Left ventricle myocardium inferior (tissue), 1 donor: Measurements from ENCODE around the gene NABP1. TPM values are rescaled to one million over a fixed set of nuclear protein-coding genes. Genes with fewer than 3 reads are reported as not detected.

ENCODE experiments used
- DNase-seq: peaks from one replicate; pipeline ENCODE4 v3.0.0-alpha.2; 2020
- H3K27ac ChIP-seq: fragments of 200-600 bp; replicated peaks from 2 replicates; pipeline ENCODE4 v1.8.0; 2021
- H3K27me3 ChIP-seq: fragments of 200-600 bp; 2 replicates; pipeline ENCODE4 v1.8.0; 2021; ENCODE audit warnings: low read depth
- H3K36me3 ChIP-seq: fragments of 200-600 bp; 2 replicates; pipeline ENCODE4 v1.8.0; 2021
- H3K4me1 ChIP-seq: fragments of 200-600 bp; 2 replicates; pipeline ENCODE4 v1.8.0; 2021
- H3K4me3 ChIP-seq: fragments of 200-600 bp; 2 replicates; pipeline ENCODE4 v1.8.0; 2021; ENCODE audit warnings: mild to moderate bottlenecking, moderate library complexity
- H3K9me3 ChIP-seq: fragments of 200-600 bp; replicated peaks from 2 replicates; pipeline ENCODE4 v1.8.0; 2021
- intact Hi-C: fragments of 100-400 bp; cut with micrococcal nuclease; formaldehyde crosslinking; loops from one replicate; pipeline ENCODE4 v1.11.0; 2022
- long read RNA-seq: library from polyadenylated mRNA; unstranded; transcript quantifications from one replicate; pipeline ENCODE4 v2.0.0, GENCODE V29; 2021
- total RNA-seq: library from RNA; stranded (reverse); fragmentation: NEBNext Ultra II Directional; extraction: Animal tissue kit (Norgen Biotek cat#: 25700); gene quantifications from one replicate; pipeline ENCODE4 v1.2.1, GENCODE V29; 2021
- TF ChIP-seq, protein P1 (sequence below): fragments of 200-600 bp; IDR thresholded peaks from 2 replicates; pipeline ENCODE4 v1.8.0; 2021; ENCODE audit warnings: antibody characterized with exemption, mild to moderate bottlenecking, borderline replicate concordance
- donor health status: DM: no; HTN: yes; CAD: no; lungs with severe emphysema.

NABP1 gene, protein sequence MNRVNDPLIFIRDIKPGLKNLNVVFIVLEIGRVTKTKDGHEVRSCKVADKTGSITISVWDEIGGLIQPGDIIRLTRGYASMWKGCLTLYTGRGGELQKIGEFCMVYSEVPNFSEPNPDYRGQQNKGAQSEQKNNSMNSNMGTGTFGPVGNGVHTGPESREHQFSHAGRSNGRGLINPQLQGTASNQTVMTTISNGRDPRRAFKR
- 3.3 TPM for total RNA-seq
- long read RNA-seq, partial matches to known transcripts: 0 of 3 reads
- long read RNA-seq, other reads (novel, unspliced or antisense): 3 of 3 reads

DNA sequence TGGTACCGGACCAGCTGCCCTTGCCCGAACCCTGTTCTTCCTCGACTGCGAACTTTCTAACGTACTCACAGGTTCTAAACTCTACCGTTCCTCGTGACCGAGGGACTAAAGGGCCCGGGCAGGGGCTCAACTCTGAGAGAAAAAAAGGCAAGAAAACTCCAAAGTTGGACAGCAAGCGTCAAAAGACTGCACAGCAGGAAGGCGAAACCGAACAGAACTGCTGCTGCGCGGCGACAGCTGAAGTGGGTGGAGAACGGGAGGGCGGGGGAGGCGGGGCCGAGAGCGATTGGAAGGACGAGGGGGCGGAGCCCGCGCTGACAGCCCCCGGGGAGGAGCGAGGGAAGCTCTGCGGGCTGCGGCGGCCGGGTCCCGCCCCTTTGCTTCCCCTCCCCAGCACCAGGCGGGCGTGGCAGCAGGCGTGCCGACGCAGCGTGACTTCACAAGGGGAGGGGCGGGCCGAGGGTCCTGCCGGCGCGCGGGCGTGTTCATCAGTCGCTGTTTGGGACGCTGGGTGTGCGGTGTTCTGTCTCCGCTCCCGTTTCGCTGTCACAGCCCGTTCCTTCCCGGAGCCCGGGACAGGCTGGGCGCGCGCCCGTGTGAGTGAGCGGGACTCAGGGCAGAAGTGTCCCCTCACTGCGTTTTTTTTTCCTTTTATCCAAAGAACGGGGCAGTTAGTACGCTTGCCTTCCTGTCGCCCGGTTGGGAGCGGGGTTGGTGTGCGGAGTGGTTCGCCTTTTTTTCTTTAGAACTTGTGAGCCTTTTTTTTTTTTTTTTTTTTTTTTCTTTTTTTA is at the start of gene NABP1:
Gene NABP1 (plus strand): TSS at position 491 of the 791 bp plus-strand sequence. CDS start 479 bp downstream, outside the sequence.
- H3K36me3 ChIP-seq: no peaks in the 10 kb centered on the region
- peak; percentile 99 for DNase-seq
- H3K9me3 ChIP-seq: no peaks in the 10 kb centered on the region
- H3K27me3 ChIP-seq: no peaks in the 10 kb centered on the region
- intact Hi-C loops: no loop called here
- peak within 1 kb of the TSS; percentile 84 for H3K4me3 ChIP-seq
- TF ChIP-seq, protein P1, sequence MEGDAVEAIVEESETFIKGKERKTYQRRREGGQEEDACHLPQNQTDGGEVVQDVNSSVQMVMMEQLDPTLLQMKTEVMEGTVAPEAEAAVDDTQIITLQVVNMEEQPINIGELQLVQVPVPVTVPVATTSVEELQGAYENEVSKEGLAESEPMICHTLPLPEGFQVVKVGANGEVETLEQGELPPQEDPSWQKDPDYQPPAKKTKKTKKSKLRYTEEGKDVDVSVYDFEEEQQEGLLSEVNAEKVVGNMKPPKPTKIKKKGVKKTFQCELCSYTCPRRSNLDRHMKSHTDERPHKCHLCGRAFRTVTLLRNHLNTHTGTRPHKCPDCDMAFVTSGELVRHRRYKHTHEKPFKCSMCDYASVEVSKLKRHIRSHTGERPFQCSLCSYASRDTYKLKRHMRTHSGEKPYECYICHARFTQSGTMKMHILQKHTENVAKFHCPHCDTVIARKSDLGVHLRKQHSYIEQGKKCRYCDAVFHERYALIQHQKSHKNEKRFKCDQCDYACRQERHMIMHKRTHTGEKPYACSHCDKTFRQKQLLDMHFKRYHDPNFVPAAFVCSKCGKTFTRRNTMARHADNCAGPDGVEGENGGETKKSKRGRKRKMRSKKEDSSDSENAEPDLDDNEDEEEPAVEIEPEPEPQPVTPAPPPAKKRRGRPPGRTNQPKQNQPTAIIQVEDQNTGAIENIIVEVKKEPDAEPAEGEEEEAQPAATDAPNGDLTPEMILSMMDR: no peak
- peaks cover 23% of the 10 kb centered on the region for H3K4me1 ChIP-seq
- H3K27ac ChIP-seq: peak within 1 kb of the TSS; percentile 94

DNA sequence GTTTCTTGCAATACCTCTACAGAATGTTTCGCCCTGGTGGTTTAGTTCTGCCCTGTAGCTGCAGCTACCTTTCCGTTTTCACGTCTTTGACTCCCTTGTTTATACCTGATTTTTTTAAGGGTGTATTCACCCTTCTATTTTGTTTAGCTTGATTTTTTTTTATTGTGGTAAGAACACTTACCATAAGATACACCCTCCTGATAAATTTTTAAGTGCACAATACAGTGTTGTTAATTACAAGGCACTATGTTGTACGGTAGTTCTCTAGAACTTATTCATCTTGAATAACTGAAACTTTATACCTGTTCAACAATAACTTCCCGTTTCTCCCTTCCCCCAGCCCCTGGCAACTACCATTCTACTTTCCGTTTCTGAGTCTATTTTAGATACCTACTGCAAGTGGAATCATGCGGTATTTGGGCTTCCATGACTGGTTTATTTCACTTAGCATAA is 48.9 kb upstream of the NABP1 start:
- intact Hi-C loops: no loop called here
- H3K27ac ChIP-seq: no peak overlapping the region
- H3K9me3 ChIP-seq: no peaks in the 10 kb centered on the region
- no peak overlapping the region for H3K4me3 ChIP-seq
- no peak for DNase-seq
- H3K4me1 ChIP-seq: no peaks in the 10 kb centered on the region
- TF ChIP-seq, protein P1: no peak
- no peaks in the 10 kb centered on the region for H3K27me3 ChIP-seq
- no peaks in the 10 kb centered on the region for H3K36me3 ChIP-seq

DNA sequence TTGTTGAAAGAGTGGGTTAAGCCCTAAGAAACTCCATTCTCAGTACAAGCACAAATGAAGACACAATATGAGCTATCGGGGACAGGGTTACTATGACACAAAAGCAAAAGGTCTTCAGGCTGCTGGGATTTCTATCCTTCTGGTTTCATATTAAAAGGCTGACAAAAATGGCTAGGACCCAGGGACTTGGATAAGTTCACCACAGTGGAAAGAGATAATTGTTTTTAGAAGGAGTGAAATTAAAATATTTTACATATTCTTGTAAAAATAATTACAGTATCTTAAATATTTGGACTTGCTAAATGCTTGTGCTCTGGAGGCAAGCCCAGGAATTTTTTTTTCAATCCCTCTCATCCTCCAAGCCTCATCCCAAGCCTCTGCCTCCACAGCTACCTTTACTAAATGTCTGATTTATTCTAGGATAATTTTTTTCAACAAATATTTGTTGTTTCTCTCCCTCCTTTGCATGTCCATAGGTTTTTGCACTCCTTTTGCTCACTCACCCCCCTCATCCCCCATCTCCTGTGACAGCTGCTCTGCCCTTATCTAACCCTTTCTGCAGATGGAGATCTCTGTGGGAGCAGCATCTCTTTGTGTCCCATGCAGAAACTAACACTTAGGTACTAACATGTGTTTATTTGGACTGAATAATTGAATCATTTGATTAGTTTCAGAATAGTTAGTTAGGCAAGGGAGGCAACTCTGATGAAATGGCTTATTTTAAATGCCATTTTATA is 47.8 kb upstream of the NABP1 start:
- intact Hi-C loops: no loop called here
- no peak overlapping the region for H3K27ac ChIP-seq
- H3K36me3 ChIP-seq: no peaks in the 10 kb centered on the region
- H3K9me3 ChIP-seq: no peaks in the 10 kb centered on the region
- H3K4me3 ChIP-seq: no peak overlapping the region
- DNase-seq: no peak
- H3K4me1 ChIP-seq: no peaks in the 10 kb centered on the region
- H3K27me3 ChIP-seq: no peaks in the 10 kb centered on the region
- TF ChIP-seq, protein P1: no peak

DNA sequence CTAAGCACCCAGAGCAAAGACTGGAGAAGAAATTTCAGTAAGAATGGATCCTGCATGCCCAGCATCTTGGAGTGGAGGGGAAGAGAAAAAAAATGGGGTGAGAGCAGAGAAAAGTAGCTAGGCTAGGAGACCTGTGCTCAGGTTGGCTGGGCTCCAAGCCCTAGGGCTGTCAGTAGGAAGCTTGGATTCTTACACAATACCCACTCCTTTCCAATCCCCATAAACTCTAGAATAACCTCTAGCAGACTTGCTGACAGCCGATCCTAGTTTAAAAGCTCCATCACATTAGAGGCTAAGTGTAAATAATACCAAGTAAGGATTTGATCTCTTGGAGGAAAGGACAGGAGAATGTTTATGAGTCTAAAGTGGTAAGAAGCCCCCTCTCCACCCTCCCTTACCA is 46.2 kb upstream of the NABP1 start:
- intact Hi-C loops: no loop called here
- DNase-seq: peak; percentile 20

DNA sequence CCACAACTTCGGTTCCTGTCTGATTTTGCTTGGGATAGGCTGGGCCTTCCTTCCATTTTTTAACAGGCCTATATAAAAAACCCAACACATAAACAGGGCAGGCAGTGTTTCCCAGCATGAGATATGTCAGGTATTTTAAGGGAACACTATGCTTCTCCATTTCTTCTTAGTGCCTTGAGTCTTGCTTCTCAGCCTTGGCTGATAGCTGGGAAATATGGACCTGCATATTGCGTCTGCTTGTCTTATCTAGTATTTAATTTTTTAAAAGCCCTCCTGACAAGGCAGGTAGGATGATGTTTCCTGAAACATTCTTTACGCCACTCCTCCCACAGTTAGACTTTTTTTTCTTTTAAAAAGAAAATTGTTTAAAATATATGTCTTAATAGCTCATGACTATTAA is 45.5 kb upstream of the NABP1 start:
- no peak overlapping the region for H3K4me3 ChIP-seq
- intact Hi-C loops: no loop called here
- no peak for DNase-seq
- no peak overlapping the region for H3K27ac ChIP-seq
- TF ChIP-seq, protein P1: no peak
- H3K9me3 ChIP-seq: no peaks in the 10 kb centered on the region
- H3K27me3 ChIP-seq: peaks cover 5% of the 10 kb centered on the region
- H3K4me1 ChIP-seq: no peaks in the 10 kb centered on the region
- H3K36me3 ChIP-seq: no peaks in the 10 kb centered on the region

More for the DNA sequence above, 46.2 kb upstream of the NABP1 start:
- H3K27me3 ChIP-seq: peaks cover 5% of the 10 kb centered on the region
- H3K4me1 ChIP-seq: no peaks in the 10 kb centered on the region
- no peak overlapping the region for H3K27ac ChIP-seq
- TF ChIP-seq, protein P1: no peak
- no peak overlapping the region for H3K4me3 ChIP-seq
- H3K9me3 ChIP-seq: no peaks in the 10 kb centered on the region
- H3K36me3 ChIP-seq: no peaks in the 10 kb centered on the region
